ENCODE data around the gene MRPS6.

Gene MRPS6

GRCh38 chr21:34109075-34109474 lies 35.7 kb downstream of the MRPS6 start:
- no peak for DNase-seq
- H4K8ac ChIP-seq (ENCODE audit: low read depth, low read length), result peak overlapping the region; percentile 39
- no peak overlapping the region for H4K5ac ChIP-seq (ENCODE audit: low read length)
- WGBS (ENCODE audit: extremely low coverage, insufficient coverage, low lambda C conversion rate), result no CpG with 5 or more reads among the region's 7 CpGs
- no peak overlapping the region for H2AK5ac ChIP-seq (ENCODE audit: low read length)
- H3K36me3 ChIP-seq (ENCODE audit: control insufficient read depth, insufficient read depth, low read length), result no peaks in the 10 kb centered on the region
- H3K4me1 ChIP-seq (ENCODE audit: control insufficient read depth, low read depth, low read length), result peaks cover 8% of the 10 kb centered on the region
- no peak overlapping the region for H2BK5ac ChIP-seq (ENCODE audit: low read length)
- no peak overlapping the region for H3K9ac ChIP-seq (ENCODE audit: low read length)
- H3K4me2 ChIP-seq (ENCODE audit: low read length), result no peak overlapping the region
- no peak overlapping the region for H2BK120ac ChIP-seq (ENCODE audit: low read depth, low read length)
- peaks cover 26% of the 10 kb centered on the region for H3K79me2 ChIP-seq (ENCODE audit: control insufficient read depth, insufficient read depth, low read length)
- H3K79me1 ChIP-seq (ENCODE audit: low read length), result peaks cover 24% of the 10 kb centered on the region
- H2BK15ac ChIP-seq (replicated peaks; ENCODE audit: low read depth), result no peak overlapping the region
- H3K27ac ChIP-seq (ENCODE audit: low read depth, low read length), result no peak overlapping the region
- H3K4ac ChIP-seq (ENCODE audit: low read depth, low read length), result no peak overlapping the region
- H3K56ac ChIP-seq (ENCODE audit: low read length), result no peak overlapping the region
- no peak overlapping the region for H3K23ac ChIP-seq (ENCODE audit: low read length)
- no peak overlapping the region for H3K4me3 ChIP-seq (ENCODE audit: low read length)
- no peaks in the 10 kb centered on the region for H3K27me3 ChIP-seq (ENCODE audit: insufficient read depth, low read length, poor library complexity)
- no peak overlapping the region for H3K18ac ChIP-seq (ENCODE audit: low read length)

GRCh38 chr21:34110594-34111202 lies 37.3 kb downstream of the MRPS6 start:
- H3K36me3 ChIP-seq (ENCODE audit: control insufficient read depth, insufficient read depth, low read length), result no peaks in the 10 kb centered on the region
- H4K5ac ChIP-seq (ENCODE audit: low read length), result no peak overlapping the region
- H3K79me1 ChIP-seq (ENCODE audit: low read length), result peaks cover 25% of the 10 kb centered on the region
- no peak overlapping the region for H3K27ac ChIP-seq (ENCODE audit: low read depth, low read length)
- DNase-seq, result no peak
- H2BK120ac ChIP-seq (ENCODE audit: low read depth, low read length), result no peak overlapping the region
- no peak overlapping the region for H3K9ac ChIP-seq (ENCODE audit: low read length)
- no peak overlapping the region for H4K8ac ChIP-seq (ENCODE audit: low read depth, low read length)
- peaks cover 32% of the 10 kb centered on the region for H3K79me2 ChIP-seq (ENCODE audit: control insufficient read depth, insufficient read depth, low read length)
- H3K4me2 ChIP-seq (ENCODE audit: low read length), result no peak overlapping the region
- WGBS (ENCODE audit: extremely low coverage, insufficient coverage, low lambda C conversion rate), result no CpG with 5 or more reads among the region's 8 CpGs
- H3K27me3 ChIP-seq (ENCODE audit: insufficient read depth, low read length, poor library complexity), result no peaks in the 10 kb centered on the region
- no peak overlapping the region for H2AK5ac ChIP-seq (ENCODE audit: low read length)
- H3K18ac ChIP-seq (ENCODE audit: low read length), result no peak overlapping the region
- H3K4ac ChIP-seq (ENCODE audit: low read depth, low read length), result no peak overlapping the region
- H3K56ac ChIP-seq (ENCODE audit: low read length), result no peak overlapping the region
- H3K23ac ChIP-seq (ENCODE audit: low read length), result no peak overlapping the region
- no peak overlapping the region for H2BK15ac ChIP-seq (replicated peaks; ENCODE audit: low read depth)
- no peak overlapping the region for H2BK5ac ChIP-seq (ENCODE audit: low read length)
- H3K4me1 ChIP-seq (ENCODE audit: control insufficient read depth, low read depth, low read length), result peaks cover 10% of the 10 kb centered on the region
- H3K4me3 ChIP-seq (ENCODE audit: low read length), result no peak overlapping the region

- H3K27ac ChIP-seq (ENCODE audit: low read depth, low read length), result no peak overlapping the region
- H2BK15ac ChIP-seq (replicated peaks; ENCODE audit: low read depth), result no peak overlapping the region
- no peak overlapping the region for H2BK120ac ChIP-seq (ENCODE audit: low read depth, low read length)
- no peak overlapping the region for H3K4me3 ChIP-seq (ENCODE audit: low read length)
- no peak for DNase-seq
- H3K79me1 ChIP-seq (ENCODE audit: low read length), result peaks cover 32% of the 10 kb centered on the region
- H3K56ac ChIP-seq (ENCODE audit: low read length), result no peak overlapping the region
- no peak overlapping the region for H4K8ac ChIP-seq (ENCODE audit: low read depth, low read length)
- no peaks in the 10 kb centered on the region for H3K36me3 ChIP-seq (ENCODE audit: control insufficient read depth, insufficient read depth, low read length)
- WGBS (ENCODE audit: extremely low coverage, insufficient coverage, low lambda C conversion rate), result no CpG with 5 or more reads among the region's 6 CpGs
- no peak overlapping the region for H4K5ac ChIP-seq (ENCODE audit: low read length)
- H3K18ac ChIP-seq (ENCODE audit: low read length), result no peak overlapping the region
- H3K9ac ChIP-seq (ENCODE audit: low read length), result no peak overlapping the region
- H3K4me2 ChIP-seq (ENCODE audit: low read length), result no peak overlapping the region
- H2AK5ac ChIP-seq (ENCODE audit: low read length), result no peak overlapping the region
- peaks cover 10% of the 10 kb centered on the region for H3K4me1 ChIP-seq (ENCODE audit: control insufficient read depth, low read depth, low read length)
- H2BK5ac ChIP-seq (ENCODE audit: low read length), result no peak overlapping the region
- H3K4ac ChIP-seq (ENCODE audit: low read depth, low read length), result no peak overlapping the region
- no peaks in the 10 kb centered on the region for H3K27me3 ChIP-seq (ENCODE audit: insufficient read depth, low read length, poor library complexity)
- H3K79me2 ChIP-seq (ENCODE audit: control insufficient read depth, insufficient read depth, low read length), result peaks cover 36% of the 10 kb centered on the region
- H3K23ac ChIP-seq (ENCODE audit: low read length), result no peak overlapping the region
Measured at GRCh38 chr21:34112316-34113033, 39.1 kb downstream of the MRPS6 start.

- Histone ChIP-seq H3K18ac (ENCODE audit: low read length) (no peak overlapping the region), H3K79me1 (ENCODE audit: low read length) (peaks cover 29% of the 10 kb centered on the region), H3K4me2 (ENCODE audit: low read length) (no peak overlapping the region), H3K27ac (ENCODE audit: low read depth, low read length) (no peak overlapping the region), H2AK5ac (ENCODE audit: low read length) (no peak overlapping the region), H3K4me3 (ENCODE audit: low read length) (no peak overlapping the region), H4K8ac (ENCODE audit: low read depth, low read length) (no peak overlapping the region), H3K27me3 (ENCODE audit: insufficient read depth, low read length, poor library complexity) (no peaks in the 10 kb centered on the region), H3K4me1 (ENCODE audit: control insufficient read depth, low read depth, low read length) (peaks cover 10% of the 10 kb centered on the region), H3K36me3 (ENCODE audit: control insufficient read depth, insufficient read depth, low read length) (no peaks in the 10 kb centered on the region), H3K79me2 (ENCODE audit: control insufficient read depth, insufficient read depth, low read length) (peaks cover 33% of the 10 kb centered on the region), H4K5ac (ENCODE audit: low read length) (no peak overlapping the region), H3K9ac (ENCODE audit: low read length) (no peak overlapping the region), H3K23ac (ENCODE audit: low read length) (no peak overlapping the region), H3K4ac (ENCODE audit: low read depth, low read length) (no peak overlapping the region), H2BK5ac (ENCODE audit: low read length) (no peak overlapping the region), H3K56ac (ENCODE audit: low read length) (no peak overlapping the region), H2BK15ac (replicated peaks; ENCODE audit: low read depth) (no peak overlapping the region), H2BK120ac (ENCODE audit: low read depth, low read length) (no peak overlapping the region)
- peak; percentile 78 for DNase-seq
- WGBS (ENCODE audit: extremely low coverage, insufficient coverage, low lambda C conversion rate), result no CpG with 5 or more reads among the region's 2 CpGs
Measured at GRCh38 chr21:34113842-34114241, 40.5 kb downstream of the MRPS6 start.

- H3K4me2 ChIP-seq (ENCODE audit: low read length), result no peak overlapping the region
- no peak overlapping the region for H3K23ac ChIP-seq (ENCODE audit: low read length)
- peaks cover 35% of the 10 kb centered on the region for H3K79me1 ChIP-seq (ENCODE audit: low read length)
- H3K56ac ChIP-seq (ENCODE audit: low read length), result no peak overlapping the region
- no peak overlapping the region for H2BK120ac ChIP-seq (ENCODE audit: low read depth, low read length)
- no peak overlapping the region for H4K8ac ChIP-seq (ENCODE audit: low read depth, low read length)
- peaks cover 10% of the 10 kb centered on the region for H3K4me1 ChIP-seq (ENCODE audit: control insufficient read depth, low read depth, low read length)
- H2AK5ac ChIP-seq (ENCODE audit: low read length), result no peak overlapping the region
- no peak overlapping the region for H3K9ac ChIP-seq (ENCODE audit: low read length)
- H3K36me3 ChIP-seq (ENCODE audit: control insufficient read depth, insufficient read depth, low read length), result no peaks in the 10 kb centered on the region
- H2BK5ac ChIP-seq (ENCODE audit: low read length), result no peak overlapping the region
- H3K27me3 ChIP-seq (ENCODE audit: insufficient read depth, low read length, poor library complexity), result no peaks in the 10 kb centered on the region
- H3K18ac ChIP-seq (ENCODE audit: low read length), result no peak overlapping the region
- WGBS (ENCODE audit: extremely low coverage, insufficient coverage, low lambda C conversion rate), result no CpG with 5 or more reads among the region's 1 CpG
- H3K4me3 ChIP-seq (ENCODE audit: low read length), result no peak overlapping the region
- H3K4ac ChIP-seq (ENCODE audit: low read depth, low read length), result no peak overlapping the region
- H4K5ac ChIP-seq (ENCODE audit: low read length), result no peak overlapping the region
- no peak for DNase-seq
- no peak overlapping the region for H3K27ac ChIP-seq (ENCODE audit: low read depth, low read length)
- no peak overlapping the region for H2BK15ac ChIP-seq (replicated peaks; ENCODE audit: low read depth)
- H3K79me2 ChIP-seq (ENCODE audit: control insufficient read depth, insufficient read depth, low read length), result peaks cover 36% of the 10 kb centered on the region
Measured at GRCh38 chr21:34115160-34115559, 41.8 kb downstream of the MRPS6 start.
